ENCODE results near the gene DIP2A. TPM values are rescaled to one million over a fixed set of nuclear protein-coding genes. Genes with fewer than 3 reads are reported as not detected.

The DIP2A gene
- total and polyA plus RNA-seq, 2 experiments from 2014 or later = 18.5 to 36.3 TPM

GRCh38 chr21:46597896-46598343 lies 139.2 kb downstream of the DIP2A start:
- Mint-ChIP-seq H3K4me1 (peaks cover 6% of the 10 kb centered on the region), H3K27me3 (ENCODE audit: insufficient read depth, low read depth, poor library complexity) (no peaks in the 10 kb centered on the region), H3K9me3 (peaks cover 36% of the 10 kb centered on the region), H3K36me3 (ENCODE audit: low read depth) (peaks cover 9% of the 10 kb centered on the region; the same call in 2 of the 3 replicates), H3K27ac (no peak overlapping the region), H3K4me3 (no peak overlapping the region)
- H3F3A ChIP-seq (replicated peaks; ENCODE audit: low read depth) = no peaks in the 10 kb centered on the region
- no peaks in the 10 kb centered on the region for H3K36me3 ChIP-seq (ENCODE audit: insufficient read depth)
- H3K79me2 ChIP-seq (replicated peaks; ENCODE audit: insufficient read depth) = no peaks in the 10 kb centered on the region
- no peak overlapping the region for H3K27ac ChIP-seq (ENCODE audit: low read depth)
- no peak overlapping the region for H2AFZ ChIP-seq
- TF ChIP-seq ZNF462 (CRISPR knock-in tag; IDR thresholded peaks at IDR 0.05) (no peak), CTCF (conservative IDR thresholded peaks at IDR 0.05; ENCODE audit: low read depth in 2 of 2) (0 out of 4 replicates have a peak, but pooled peaks of 1 of the 2 experiments have one; percentile 4)
- H3K27me3 ChIP-seq (ENCODE audit: insufficient read depth) = no peaks in the 10 kb centered on the region
- no peak overlapping the region for H3K4me3 ChIP-seq
- DNase-seq (ENCODE audit: low spot score) (no peak), ATAC-seq (no peak)
- H3K4me1 ChIP-seq (ENCODE audit: insufficient read depth) = peaks cover 7% of the 10 kb centered on the region
- no peaks in the 10 kb centered on the region for H4K20me1 ChIP-seq (replicated peaks; ENCODE audit: insufficient read depth)
- H3K4me2 ChIP-seq = no peak overlapping the region
- H3K9me2 ChIP-seq (ENCODE audit: insufficient read depth) = no peaks in the 10 kb centered on the region; the same call in 1 of the 2 replicates

All from GM23338 (cell line).